Measurements from ENCODE around the gene TYSND1.
"Not testable (repeated sequence)": the region's sequence is repeated elsewhere in the genome, so short reads cannot be mapped to it uniquely, and the experiment has no call there.

TYSND1 gene

GRCh38 chr10:70101068-70101562, 45.4 kb downstream of the TYSND1 start:
- not testable (repeated sequence) for DNase-seq

- no peak for DNase-seq
Measured at GRCh38 chr10:70098271-70098670, 48.2 kb downstream of the TYSND1 start.

GRCh38 chr10:70097459-70097858, 49.0 kb downstream of the TYSND1 start:
- no peak for DNase-seq

- DNase-seq, result no peak
Measured at GRCh38 chr10:70096705-70097420, 49.6 kb downstream of the TYSND1 start.

GRCh38 chr10:70096016-70096704, 50.3 kb downstream of the TYSND1 start:
- DNase-seq, result no peak

GRCh38 chr10:70094250-70094649, 52.2 kb downstream of the TYSND1 start:
- DNase-seq, result no peak

GRCh38 chr10:70093335-70093944, 53.1 kb downstream of the TYSND1 start:
- DNase-seq, result no peak

- DNase-seq, result no peak
Measured at GRCh38 chr10:70092389-70092718, 54.1 kb downstream of the TYSND1 start.

GRCh38 chr10:70090951-70091350, 55.5 kb downstream of the TYSND1 start:
- DNase-seq, result no peak

- DNase-seq, result no peak
Measured at GRCh38 chr10:70090013-70090412, 56.5 kb downstream of the TYSND1 start.

GRCh38 chr10:70088308-70088698, 58.2 kb downstream of the TYSND1 start:
- DNase-seq, result no peak

All from amniotic stem cell (primary cell).